K562 (cell line): Measurements from ENCODE around the gene KRT24. TPM values are rescaled to one million over a fixed set of nuclear protein-coding genes. Genes with fewer than 3 reads are reported as not detected.
A peak's percentile ranks its signal among the peaks of the same experiment; 100 is the strongest.

Source experiments
- ATAC-seq: fragments of 200-7000 bp; cut with Tn5 transposase; 3 replicates; pipeline ENCODE4 v1.9.1; 2020; ENCODE audit warnings: moderate library complexity
- BruUV-seq: library from RNA; stranded (reverse); fragments of 400-500 nt; replicated peaks from 2 replicates; lab custom pipeline; 2021; lab: Mats Ljungman, UMichigan
- CTCF ChIA-PET: fragments of 300-600 bp; formaldehyde crosslinking; extraction: SDS; loops from one replicate; lab custom pipeline; 2021; ENCODE audit warnings: low intra/inter-chr PET ratio; lab: Yijun Ruan, JAX
- POLR2A ChIA-PET: fragments of 300-600, 350-650 bp; sonication (Branson Sonifier 250); formaldehyde crosslinking; extraction: SDS; loops from one replicate; lab custom pipeline; 2021; ENCODE audit warnings: antibody characterized with exemption, inconsistent platforms; lab: Yijun Ruan, JAX
- DNase-seq, 4 experiments: peaks; one replicate each; pipeline versions ENCODE4 v3.0.0 to v3.0.0-alpha.2; 2011 to 2018; ENCODE audit warnings: low spot score in 3 of 4, mixed read lengths in 3 of 4; ENCODE audit errors: extremely low read depth in 1 of 4
- FAIRE-seq: peaks from 2 replicates; lab custom pipeline; 2011; peaks lifted over from hg19 to GRCh38; lab: Jason Lieb, UNC
- H2AFZ ChIP-seq: 2 replicates; pipeline ENCODE4 v1.6.0; 2011; ENCODE audit warnings: low read depth, low read length, control low read depth, inconsistent platforms
- H3K27ac ChIP-seq: fragments of 200-600 bp; 3 replicates; pipeline ENCODE4 v1.8.0; 2011; ENCODE audit warnings: low read depth, mild to moderate bottlenecking, control low read depth, inconsistent platforms, low read length, moderate library complexity, mixed read lengths; ENCODE audit errors: extremely low read depth
- H3K27me3 ChIP-seq, 2 experiments: fragments of 300-600 bp in 1 of 2; 2 replicates in 1 of 2; 3 replicates in 1 of 2; pipeline versions ENCODE4 v1.6.0 to v1.8.0; 2011; ENCODE audit warnings: inconsistent platforms in 2 of 2, low read length in 2 of 2, mild to moderate bottlenecking in 1 of 2, mixed read lengths in 1 of 2, moderate library complexity in 1 of 2; ENCODE audit not compliant: control insufficient read depth in 2 of 2, insufficient read depth in 2 of 2
- H3K36me3 ChIP-seq: fragments of 300-600 bp; 3 replicates; pipeline ENCODE4 v1.8.0; 2011; ENCODE audit warnings: mild to moderate bottlenecking, low read length, inconsistent platforms; ENCODE audit not compliant: control insufficient read depth, insufficient read depth
- H3K4me1 ChIP-seq, 2 experiments: fragments of 200-600 bp in 1 of 2; replicated peaks in 1 of 2; 2 replicates in 1 of 2; 3 replicates in 1 of 2; pipeline versions ENCODE4 v1.5.1 to v1.8.0; 2011; ENCODE audit warnings: inconsistent platforms in 2 of 2, low read length in 2 of 2, mild to moderate bottlenecking in 1 of 2, mixed read lengths in 1 of 2, moderate library complexity in 1 of 2; ENCODE audit not compliant: control insufficient read depth in 2 of 2, insufficient read depth in 2 of 2
- H3K4me2 ChIP-seq: 2 replicates; pipeline ENCODE4 v1.6.1; 2011; ENCODE audit warnings: low read length, control low read depth, inconsistent platforms, mixed read lengths; ENCODE audit not compliant: insufficient read depth
- H3K4me3 ChIP-seq: fragments of 200-600 bp; sonication (generic), shearing (Covaris generic); 2 replicates; pipeline ENCODE4 v1.5.1; 2016; ENCODE audit warnings: control low read depth, inconsistent platforms
- H3K79me2 ChIP-seq: fragments of 200-600 bp; 3 replicates; pipeline ENCODE4 v1.8.0; 2011; ENCODE audit warnings: low read length, inconsistent platforms; ENCODE audit not compliant: control insufficient read depth, insufficient read depth
- H3K9ac ChIP-seq, 2 experiments: 2 replicates each; pipeline versions ENCODE4 v1.6.0 to v1.6.1; 2011; ENCODE audit warnings: low read depth in 2 of 2, low read length in 2 of 2, control low read depth in 1 of 2, inconsistent platforms in 1 of 2, mild to moderate bottlenecking in 1 of 2, mixed read lengths in 1 of 2; ENCODE audit not compliant: insufficient read depth in 1 of 2
- H3K9me1 ChIP-seq: one replicate; pipeline ENCODE4 v1.6.0; 2011; ENCODE audit warnings: inconsistent platforms, mild to moderate bottlenecking, low read length, moderate library complexity; ENCODE audit not compliant: control insufficient read depth, insufficient read depth
- H3K9me3 ChIP-seq: replicated peaks from 2 replicates; pipeline ENCODE4 v1.5.1; 2011; ENCODE audit warnings: low read depth, low read length, inconsistent platforms; ENCODE audit not compliant: control insufficient read depth, insufficient read depth
- H4K20me1 ChIP-seq: replicated peaks from 2 replicates; pipeline ENCODE4 v1.6.1; 2011; ENCODE audit warnings: low read length, inconsistent platforms, mixed read lengths; ENCODE audit not compliant: control insufficient read depth, insufficient read depth
- ARID1B ChIP-seq: fragments of 450-650 bp; IDR thresholded peaks from 2 replicates; pipeline ENCODE4 v1.6.1; 2016; ENCODE audit warnings: antibody characterized with exemption, mild to moderate bottlenecking, inconsistent platforms
- CBX3 ChIP-seq, 2 experiments: IDR thresholded peaks; 1 replicate in 1 of 2; 2 replicates in 1 of 2; pipeline ENCODE4 v1.6.1; 2012; ENCODE audit warnings: inconsistent platforms in 2 of 2, low read length in 2 of 2, borderline replicate concordance in 1 of 2, control low read depth in 1 of 2
- ESRRA ChIP-seq: fragments of 450-650 bp; IDR thresholded peaks from 2 replicates; pipeline ENCODE4 v1.6.1; 2014; ENCODE audit warnings: low read depth, mild to moderate bottlenecking, moderate library complexity, borderline replicate concordance
- FOXJ2 ChIP-seq: fragments of 200-800 bp; sonication (Bioruptor generic); IDR thresholded peaks from 2 replicates; pipeline ENCODE4 v1.6.1; 2016; ENCODE audit warnings: missing genetic modification characterization, missing compliant biosample characterization
- KLF16 ChIP-seq: IDR thresholded peaks from 2 replicates; pipeline ENCODE4 v1.6.1; 2016; ENCODE audit warnings: antibody characterized with exemption
- MCM7 ChIP-seq, 2 experiments: fragments of 450-650 bp; IDR thresholded peaks; 2 replicates each; pipeline ENCODE4 v1.6.1; 2016 to 2018
- MXI1 ChIP-seq: IDR thresholded peaks from 2 replicates; pipeline ENCODE4 v1.6.1; 2011; ENCODE audit warnings: low read depth, mild to moderate bottlenecking, improper control_type of control experiment, low read length
- PURB ChIP-seq: sonication (generic); formaldehyde crosslinking; IDR thresholded peaks from 2 replicates; pipeline ENCODE4 v1.9.0; 2021; ENCODE audit warnings: low read depth, mild to moderate bottlenecking, missing genetic modification reagents
- RBM39 ChIP-seq: fragments of 200-400 bp; formaldehyde crosslinking; optimal IDR thresholded peaks from 2 replicates; pipeline ENCODE3; 2018; ENCODE audit warnings: low read depth, low read length
- RFX1 ChIP-seq: fragments of 450-650 bp; IDR thresholded peaks from 2 replicates; pipeline ENCODE4 v1.6.1; 2016; ENCODE audit warnings: mild to moderate bottlenecking, moderate library complexity
- SIRT6 ChIP-seq: IDR thresholded peaks from one replicate; pipeline ENCODE4 v1.6.1; 2012; ENCODE audit warnings: low read depth, mild to moderate bottlenecking, control low read depth, inconsistent platforms, low read length, moderate library complexity
- TAF15 ChIP-seq: fragments of 200-400 bp; formaldehyde crosslinking; IDR thresholded peaks from 2 replicates; pipeline ENCODE4 v1.6.1; 2017; ENCODE audit warnings: mild to moderate bottlenecking, low read depth, low read length, moderate library complexity
- YY1 ChIP-seq, 3 experiments: IDR thresholded peaks; 2 replicates each; pipeline ENCODE4 v1.6.1; 2011; ENCODE audit warnings: low read length in 2 of 3, mild to moderate bottlenecking in 2 of 3, moderate library complexity in 2 of 3, borderline replicate concordance in 1 of 3, control low read depth in 1 of 3, low read depth in 1 of 3; ENCODE audit not compliant: insufficient read depth in 3 of 3, insufficient replicate concordance in 2 of 3, control insufficient read depth in 1 of 3, insufficient read length in 1 of 3; ENCODE audit errors: extremely low read depth in 1 of 3
- ZBTB8A ChIP-seq: fragments of 450-650 bp; IDR thresholded peaks from 2 replicates; pipeline ENCODE4 v1.6.1; 2018; ENCODE audit warnings: mild to moderate bottlenecking, moderate library complexity; ENCODE audit not compliant: partially characterized antibody
- ZFX ChIP-seq: sonication (generic); formaldehyde crosslinking; IDR thresholded peaks from 2 replicates; pipeline ENCODE4 v1.8.0; 2022; ENCODE audit warnings: mild to moderate bottlenecking, missing genetic modification reagents, moderate library complexity
- ZNF184 ChIP-seq: sonication (generic); formaldehyde crosslinking; IDR thresholded peaks from 2 replicates; pipeline ENCODE4 v1.5.0; 2020; ENCODE audit warnings: missing genetic modification reagents
- ZNF408 ChIP-seq: fragments of 250-450 bp; sonication (Bioruptor Pico); IDR thresholded peaks from 2 replicates; pipeline ENCODE4 v1.4.0; 2020; ENCODE audit warnings: low read depth, mild to moderate bottlenecking, moderate library complexity
- ZNF41 ChIP-seq: fragments of 250-450 bp; sonication (Bioruptor Pico); conservative IDR thresholded peaks from 2 replicates; pipeline ENCODE4 v1.4.0; 2020; ENCODE audit warnings: mild to moderate bottlenecking
- ZNF586 ChIP-seq: fragments of 450-650 bp; formaldehyde crosslinking; conservative IDR thresholded peaks from 2 replicates; pipeline ENCODE4 v1.4.0; 2020; ENCODE audit warnings: mild to moderate bottlenecking, moderate library complexity
- ZZZ3 ChIP-seq: fragments of 450-650 bp; IDR thresholded peaks from 2 replicates; pipeline ENCODE4 v1.6.1; 2016; ENCODE audit warnings: antibody characterized with exemption, mild to moderate bottlenecking, moderate library complexity
- WGBS: fragments of 100-300 bp; shearing (Covaris generic); methylation state at CpG from one replicate; pipeline ENCODE4 v1.1.6; 2016; ENCODE audit warnings: low coverage, mixed read lengths; ENCODE audit not compliant: insufficient coverage; ENCODE audit errors: missing lambda C conversion rate; 5-methylcytosine and 5-hydroxymethylcytosine counted together
- in situ Hi-C: fragments of 300-500 bp; cut with MboI; formaldehyde crosslinking; loops from 4 replicates; pipeline ENCODE4 v1.15.0; 2018; ENCODE audit warnings: inconsistent platforms, mixed read lengths
- intact Hi-C: fragments of 100-400 bp; cut with micrococcal nuclease; formaldehyde crosslinking; loops from 2 replicates; pipeline ENCODE4 v1.14.2; 2022
- polyA plus RNA-seq, 8 experiments: library from polyadenylated mRNA; depleted of rRNA in 4 of 8; stranded (reverse) in 5 of 8; unstranded in 3 of 8; fragments of >200 nt; fragmentation: Nextera tagmentation in 2 of 8; fragmentation: Illumina TruSeq in 1 of 8; extraction: Ambion mirVana in 2 of 8; extraction: Trizol in 1 of 8; gene quantifications; 2 replicates each; pipeline versions ENCODE4 v1.2.1 to v1.2.3, GENCODE V29; 2011 to 2014; ENCODE audit warnings: inconsistent platforms in 1 of 8, missing spikeins in 1 of 8
- total RNA-seq, 7 experiments: library from RNA; depleted of rRNA in 6 of 7; stranded (reverse); fragments of >200 nt in 6 of 7; fragmentation: Illumina TruSeq in 2 of 7; extraction: Trizol in 2 of 7; gene quantifications; 2 replicates each; pipeline versions ENCODE4 v1.2.1 to v1.2.3, GENCODE V29; 2011 to 2021; ENCODE audit warnings: low replicate concordance in 1 of 7
- TF ChIP-seq, protein P1 (sequence below), 3 experiments: fragments of 200-800 bp in 1 of 3; fragments of 250-450 bp in 1 of 3; fragments of 450-650 bp in 1 of 3; sonication (Bioruptor Pico) in 1 of 3; sonication (Bioruptor generic) in 1 of 3; formaldehyde crosslinking in 1 of 3; IDR thresholded peaks; 2 replicates each; pipeline versions ENCODE4 v1.6.1 to v1.8.0; 2016 to 2022; ENCODE audit warnings: mild to moderate bottlenecking in 2 of 3, missing genetic modification characterization in 2 of 3, missing compliant biosample characterization in 1 of 3, moderate library complexity in 1 of 3

Gene KRT24
- total and polyA plus RNA-seq, 9 of the 15 experiments (the other 6 are each of a cell fraction or from before 2014, with no cell fraction given): not detected

DNA sequence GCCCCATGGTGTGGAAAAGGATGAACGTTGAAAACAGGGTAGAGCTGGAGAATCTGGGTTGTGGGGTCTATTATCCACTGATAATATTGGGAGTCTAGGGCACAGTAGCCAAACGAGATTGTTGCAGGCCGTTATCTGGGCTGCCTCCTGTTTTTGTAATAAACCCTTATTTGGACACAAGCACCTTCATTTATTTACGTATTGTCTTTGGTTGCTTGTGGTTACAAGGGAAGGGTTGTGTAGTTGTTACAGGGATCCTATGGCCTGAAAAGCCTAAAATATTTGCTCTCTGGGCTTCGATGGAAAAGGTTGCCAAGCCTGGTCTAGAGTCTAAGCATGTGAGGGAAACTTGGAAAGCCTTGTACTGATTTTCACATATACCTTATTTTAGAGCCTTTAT lies 51.6 kb downstream of the KRT24 start:
- Histone ChIP-seq H3K4me1 (peaks cover 11 to 12% of the 10 kb centered on the region in 2 experiments; a peak in 3 of 5 replicates), H4K20me1 (no peaks in the 10 kb centered on the region), H3K9me3 (no peaks in the 10 kb centered on the region), H3K27ac (no peak overlapping the region), H3K9me1 (no peaks in the 10 kb centered on the region), H3K27me3 (no peaks in the 10 kb centered on the region), H3K4me2 (no peak overlapping the region), H3K36me3 (no peaks in the 10 kb centered on the region), H3K9ac (no peak overlapping the region), H2AFZ (peak overlapping the region; percentile 56), H3K4me3 (no peak overlapping the region), H3K79me2 (peaks cover 22% of the 10 kb centered on the region)
- no peak for ATAC-seq
- in situ Hi-C loops (no loop called here), intact Hi-C loops (no loop called here)
- ChIA-PET POLR2A (interaction anchor here (0.6 to 1.3 kb wide), 2 partner anchors 70 to 84 kb away, joined by 3 read pairs; no protein-coding TSS in a partner anchor), CTCF (interaction anchor here (0.5 kb wide), 1 partner anchor 287 kb away, joined by 6 read pairs; no protein-coding TSS in a partner anchor)
- no peak for FAIRE-seq
- no TSS peak for BruUV-seq
- 32% methylated on average over 5 of the region's 5 CpGs for WGBS
- DNase-seq: peak in 1 of 4 experiments; percentile 16
- TF ChIP-seq ZBTB8A: no peak
- no peak for TF ChIP-seq SIRT6
- TF ChIP-seq TAF15: no peak
- no peak for TF ChIP-seq ZNF184 (CRISPR knock-in tag)
- no peak for TF ChIP-seq KLF16
- no peak for TF ChIP-seq ESRRA
- no peak for TF ChIP-seq PURB (CRISPR knock-in tag)
- TF ChIP-seq RFX1: peak; percentile 57
- no peak for TF ChIP-seq CBX3 (IDR thresholded peaks at IDR 0.05; ENCODE audit: borderline replicate concordance in 1 of 2, low read length in 2 of 2)
- TF ChIP-seq, protein P1, sequence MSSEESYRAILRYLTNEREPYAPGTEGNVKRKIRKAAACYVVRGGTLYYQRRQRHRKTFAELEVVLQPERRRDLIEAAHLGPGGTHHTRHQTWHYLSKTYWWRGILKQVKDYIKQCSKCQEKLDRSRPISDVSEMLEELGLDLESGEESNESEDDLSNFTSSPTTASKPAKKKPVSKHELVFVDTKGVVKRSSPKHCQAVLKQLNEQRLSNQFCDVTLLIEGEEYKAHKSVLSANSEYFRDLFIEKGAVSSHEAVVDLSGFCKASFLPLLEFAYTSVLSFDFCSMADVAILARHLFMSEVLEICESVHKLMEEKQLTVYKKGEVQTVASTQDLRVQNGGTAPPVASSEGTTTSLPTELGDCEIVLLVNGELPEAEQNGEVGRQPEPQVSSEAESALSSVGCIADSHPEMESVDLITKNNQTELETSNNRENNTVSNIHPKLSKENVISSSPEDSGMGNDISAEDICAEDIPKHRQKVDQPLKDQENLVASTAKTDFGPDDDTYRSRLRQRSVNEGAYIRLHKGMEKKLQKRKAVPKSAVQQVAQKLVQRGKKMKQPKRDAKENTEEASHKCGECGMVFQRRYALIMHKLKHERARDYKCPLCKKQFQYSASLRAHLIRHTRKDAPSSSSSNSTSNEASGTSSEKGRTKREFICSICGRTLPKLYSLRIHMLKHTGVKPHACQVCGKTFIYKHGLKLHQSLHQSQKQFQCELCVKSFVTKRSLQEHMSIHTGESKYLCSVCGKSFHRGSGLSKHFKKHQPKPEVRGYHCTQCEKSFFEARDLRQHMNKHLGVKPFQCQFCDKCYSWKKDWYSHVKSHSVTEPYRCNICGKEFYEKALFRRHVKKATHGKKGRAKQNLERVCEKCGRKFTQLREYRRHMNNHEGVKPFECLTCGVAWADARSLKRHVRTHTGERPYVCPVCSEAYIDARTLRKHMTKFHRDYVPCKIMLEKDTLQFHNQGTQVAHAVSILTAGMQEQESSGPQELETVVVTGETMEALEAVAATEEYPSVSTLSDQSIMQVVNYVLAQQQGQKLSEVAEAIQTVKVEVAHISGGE (CRISPR knock-in tag; IDR thresholded peaks at IDR 0.05): peak in 1 of 3 experiments; percentile 51; a peak in 1 of 6 replicates
- peak; percentile 96 for TF ChIP-seq FOXJ2 (tag)
- TF ChIP-seq RBM39: no peak
- no peak for TF ChIP-seq ZNF408 (CRISPR knock-in tag)
- TF ChIP-seq MXI1: 0 out of 2 replicates have a peak, but pooled peaks have one; percentile 19
- TF ChIP-seq ZZZ3: no peak
- no peak for TF ChIP-seq MCM7 (IDR thresholded peaks at IDR 0.05)
- 0 out of 2 replicates have a peak, but pooled peaks have one; percentile 7 for TF ChIP-seq ARID1B
- no peak for TF ChIP-seq ZNF586 (CRISPR knock-in tag)
- no peak for TF ChIP-seq ZFX (CRISPR knock-in tag)
- no peak for TF ChIP-seq YY1 (IDR thresholded peaks at IDR 0.05; ENCODE audit: borderline replicate concordance in 1 of 3, control insufficient read depth in 1 of 3, extremely low read depth in 1 of 3, insufficient read depth in 3 of 3, insufficient read length in 1 of 3, insufficient replicate concordance in 2 of 3, low read depth in 1 of 3, low read length in 2 of 3)
- no peak for TF ChIP-seq ZNF41 (CRISPR knock-in tag)
